D721Med (cell line): ENCODE results near the gene BTN3A1.
"Not testable (repeated sequence)": the region's sequence is repeated elsewhere in the genome, so short reads cannot be mapped to it uniquely, and the experiment has no call there.

Source experiments
- DNase-seq: peaks from one replicate; pipeline ENCODE4 v3.0.0; 2011; ENCODE audit warnings: low spot score; ENCODE audit not compliant: insufficient read length
- FAIRE-seq: peaks from 2 replicates; lab custom pipeline; 2011; peaks lifted over from hg19 to GRCh38; lab: Jason Lieb, UNC
- TF ChIP-seq, protein P1 (sequence below): IDR thresholded peaks from 2 replicates; pipeline ENCODE4 v1.5.1; 2012; ENCODE audit warnings: mild to moderate bottlenecking, control low read depth; ENCODE audit not compliant: insufficient read depth; ENCODE audit errors: missing control alignments

Gene BTN3A1

DNA sequence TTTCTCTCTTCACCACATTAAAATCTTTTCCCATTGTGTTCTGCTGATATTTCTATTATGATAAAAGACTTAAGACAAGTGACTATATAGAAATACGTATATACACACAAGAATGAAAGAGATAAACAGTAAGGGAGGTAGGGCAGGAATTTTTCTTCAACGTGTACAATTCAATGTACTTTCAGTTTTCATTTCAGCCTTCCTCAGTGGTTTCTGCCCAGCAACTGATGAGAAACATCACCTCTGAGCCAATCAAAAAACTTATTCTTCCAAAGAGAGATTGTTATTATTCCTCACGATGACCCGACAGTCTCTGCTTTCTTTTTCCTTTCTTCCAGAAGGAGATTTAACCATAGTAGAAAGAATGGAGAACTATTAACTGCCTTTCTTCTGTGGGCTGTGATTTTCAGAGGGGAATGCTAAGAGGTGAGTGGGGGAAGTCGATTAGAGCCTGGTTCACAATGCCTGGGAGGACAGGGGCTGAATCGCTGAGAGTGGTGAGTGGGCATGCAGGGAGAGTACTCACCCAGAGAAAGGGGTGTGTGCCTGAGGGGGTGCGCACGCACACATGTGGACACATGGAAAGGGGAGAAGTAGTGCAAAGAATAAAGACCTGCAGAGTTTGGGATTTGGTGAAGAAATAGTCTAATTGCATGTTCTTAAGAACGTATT is at the start of gene BTN3A1:
BTN3A1 (plus strand) TSS at position 289 of the 672 bp plus-strand sequence. CDS start 3,289 bp downstream, outside the sequence.
- TF ChIP-seq, protein P1, sequence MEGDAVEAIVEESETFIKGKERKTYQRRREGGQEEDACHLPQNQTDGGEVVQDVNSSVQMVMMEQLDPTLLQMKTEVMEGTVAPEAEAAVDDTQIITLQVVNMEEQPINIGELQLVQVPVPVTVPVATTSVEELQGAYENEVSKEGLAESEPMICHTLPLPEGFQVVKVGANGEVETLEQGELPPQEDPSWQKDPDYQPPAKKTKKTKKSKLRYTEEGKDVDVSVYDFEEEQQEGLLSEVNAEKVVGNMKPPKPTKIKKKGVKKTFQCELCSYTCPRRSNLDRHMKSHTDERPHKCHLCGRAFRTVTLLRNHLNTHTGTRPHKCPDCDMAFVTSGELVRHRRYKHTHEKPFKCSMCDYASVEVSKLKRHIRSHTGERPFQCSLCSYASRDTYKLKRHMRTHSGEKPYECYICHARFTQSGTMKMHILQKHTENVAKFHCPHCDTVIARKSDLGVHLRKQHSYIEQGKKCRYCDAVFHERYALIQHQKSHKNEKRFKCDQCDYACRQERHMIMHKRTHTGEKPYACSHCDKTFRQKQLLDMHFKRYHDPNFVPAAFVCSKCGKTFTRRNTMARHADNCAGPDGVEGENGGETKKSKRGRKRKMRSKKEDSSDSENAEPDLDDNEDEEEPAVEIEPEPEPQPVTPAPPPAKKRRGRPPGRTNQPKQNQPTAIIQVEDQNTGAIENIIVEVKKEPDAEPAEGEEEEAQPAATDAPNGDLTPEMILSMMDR = no peak
- no peak for FAIRE-seq

DNA sequence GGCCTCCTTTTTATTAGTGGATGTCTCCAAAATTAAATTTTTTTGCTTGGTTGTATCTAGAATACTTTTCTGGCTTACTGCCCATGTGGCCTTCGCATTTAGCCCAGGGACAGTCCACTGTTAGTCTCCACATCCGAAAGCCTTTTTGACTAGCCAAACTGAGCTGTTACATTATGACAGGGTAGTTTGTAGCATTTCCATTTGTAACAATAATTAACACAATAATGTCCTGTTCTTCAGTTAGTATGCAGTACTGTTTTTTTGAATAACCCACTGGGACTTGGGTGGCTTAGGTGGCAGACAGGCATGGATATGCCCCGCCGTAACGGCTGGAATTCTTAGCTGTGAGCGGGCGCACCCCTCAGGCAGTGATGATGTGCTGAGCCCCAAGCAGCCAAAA is 49.8 kb upstream of the BTN3A1 start:
- no peak for FAIRE-seq
- TF ChIP-seq, protein P1 = no peak
- DNase-seq = no peak

More for the DNA sequence above, at the start of gene BTN3A1:
- no peak for DNase-seq

DNA sequence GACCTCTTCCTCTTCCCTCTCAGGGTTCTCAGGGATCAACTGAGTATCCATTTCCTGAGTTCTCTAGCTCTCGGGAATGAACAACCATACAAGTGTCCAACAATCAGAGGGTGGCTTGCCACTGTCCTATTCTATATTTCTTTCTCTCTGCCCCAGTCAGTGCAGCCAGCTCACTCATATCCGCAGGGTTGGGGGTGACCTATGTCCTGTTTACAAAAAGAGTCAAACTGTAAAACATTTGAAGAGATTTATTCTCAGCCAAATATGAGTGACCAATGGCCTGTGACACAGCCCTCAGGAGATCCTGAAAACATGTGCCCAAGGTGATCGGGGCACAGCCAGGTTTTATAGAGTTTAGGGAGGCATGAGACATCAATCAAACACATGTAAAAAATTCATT is 47.9 kb upstream of the BTN3A1 start:
- TF ChIP-seq, protein P1 = no peak

DNA sequence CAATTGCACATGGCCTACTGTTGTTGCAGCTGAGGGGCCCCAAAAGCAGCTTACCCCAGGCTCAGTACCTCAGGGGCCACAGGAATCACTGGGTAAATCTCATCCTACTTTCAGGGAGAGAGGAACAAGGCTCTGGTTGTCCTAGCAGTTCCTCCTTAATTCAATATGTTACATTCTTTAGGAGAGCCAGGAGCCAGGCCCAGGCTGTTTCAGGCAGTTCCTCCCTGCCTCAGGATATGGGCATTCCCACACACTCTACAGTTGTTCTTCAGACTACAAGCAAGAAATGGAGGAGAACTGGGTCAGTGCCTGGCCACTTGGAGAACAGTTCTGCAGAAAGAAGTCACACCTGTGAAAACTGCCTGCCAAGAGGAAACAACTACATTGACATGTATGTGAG is 46.7 kb upstream of the BTN3A1 start:
- DNase-seq = no peak
- FAIRE-seq = no peak
- TF ChIP-seq, protein P1 = no peak

More for the DNA sequence above, 47.9 kb upstream of the BTN3A1 start:
- FAIRE-seq (no peak), DNase-seq (no peak)

DNA sequence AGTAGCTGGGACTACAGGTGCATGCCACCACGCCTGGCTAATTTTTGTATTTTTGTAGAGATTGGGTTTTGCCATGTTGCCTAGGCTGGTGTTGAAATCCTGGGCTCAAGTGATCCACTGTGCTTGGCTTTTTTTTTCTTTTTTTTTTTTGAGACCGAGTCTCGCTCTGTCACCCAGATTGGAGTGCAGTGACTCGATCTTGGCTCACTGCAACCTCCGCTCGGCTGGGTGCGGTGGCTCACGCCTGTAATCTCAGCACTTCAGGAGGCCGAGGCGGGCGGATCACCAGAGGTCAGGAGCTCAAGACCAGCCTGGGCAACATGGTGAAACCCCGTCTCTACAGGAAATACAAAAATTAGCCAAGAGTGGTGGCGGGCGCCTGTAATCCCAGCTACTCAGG is 44.5 kb upstream of the BTN3A1 start:
- FAIRE-seq, DNase-seq: not testable (repeated sequence)

DNA sequence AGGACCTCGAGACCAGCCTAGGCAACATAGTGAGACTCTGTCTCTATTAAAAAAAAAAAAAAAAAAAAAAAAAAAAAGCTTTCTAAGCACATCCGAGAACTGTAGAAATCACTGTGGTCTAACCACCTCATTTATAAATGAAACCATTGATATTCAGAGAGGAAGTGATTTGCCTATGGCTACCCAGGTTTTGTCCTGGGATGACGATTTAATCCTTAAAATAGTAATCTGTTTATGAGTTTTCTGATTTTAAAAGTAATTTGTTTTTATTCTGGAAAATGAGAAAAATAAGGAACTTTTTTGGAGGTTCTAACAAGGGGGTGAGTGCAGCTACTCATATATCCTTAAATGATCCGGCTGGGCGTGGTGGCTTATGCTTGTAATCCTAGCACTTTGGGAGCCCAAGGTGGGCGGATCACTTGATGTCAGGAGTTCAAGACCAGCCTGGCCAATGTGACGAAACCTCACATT is 43.5 kb upstream of the BTN3A1 start:
- no peak for DNase-seq
- no peak for FAIRE-seq
- TF ChIP-seq, protein P1 = no peak

DNA sequence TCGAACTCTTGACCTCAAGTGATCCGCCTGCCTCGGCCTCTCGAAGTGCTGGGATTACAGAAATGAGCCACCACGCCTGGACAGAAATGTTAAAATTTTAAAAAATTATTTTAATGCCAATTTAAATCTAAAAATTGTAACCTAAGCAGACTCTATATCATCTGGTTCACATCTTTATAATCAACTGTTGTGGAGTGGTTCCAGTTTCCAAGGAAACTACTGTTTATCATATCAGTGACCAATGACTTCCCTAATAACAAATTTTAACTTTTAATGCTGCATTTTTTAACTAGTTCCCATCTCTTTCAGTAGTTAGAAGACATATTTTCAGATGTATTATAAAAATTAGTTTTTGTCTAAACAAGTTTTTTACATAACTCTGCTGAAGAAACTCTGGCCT is 42.3 kb upstream of the BTN3A1 start:
- DNase-seq (no peak), FAIRE-seq (no peak)
- TF ChIP-seq, protein P1 = no peak
